Smooth muscle cell (in vitro differentiated cells): ENCODE measurements around the gene ZBTB7B. TPM values are rescaled to one million over a fixed set of nuclear protein-coding genes. Genes with fewer than 3 reads are reported as not detected.

Experiments used
- DNase-seq: peaks from one replicate; lab custom pipeline; 2025; ENCODE audit not compliant: unreplicated experiment; lab: John Stamatoyannopoulos, UW
- H2AFZ ChIP-seq: fragments of 200-600 bp; sonication (generic); 2 replicates; pipeline ENCODE4 v1.6.0; 2016; ENCODE audit warnings: antibody characterized with exemption, low read depth, mild to moderate bottlenecking
- H3F3A ChIP-seq: fragments of 200-600 bp; sonication (generic); 2 replicates; pipeline ENCODE4 v1.6.0; 2017; ENCODE audit warnings: antibody characterized with exemption, low read depth
- H3K27ac ChIP-seq: fragments of 200-600 bp; sonication (generic); 2 replicates; pipeline ENCODE4 v1.5.1; 2016; ENCODE audit warnings: low read depth, mild to moderate bottlenecking
- H3K27me3 ChIP-seq: fragments of 200-600 bp; sonication (generic); 2 replicates; pipeline ENCODE4 v1.6.1; 2016; ENCODE audit warnings: low read depth, mild to moderate bottlenecking
- H3K36me3 ChIP-seq: fragments of 200-600 bp; sonication (generic); 2 replicates; pipeline ENCODE4 v1.5.1; 2016; ENCODE audit warnings: low read depth
- H3K4me1 ChIP-seq: fragments of 200-600 bp; sonication (generic); 2 replicates; pipeline ENCODE4 v1.5.1; 2016; ENCODE audit warnings: low read depth
- H3K4me2 ChIP-seq: fragments of 200-600 bp; sonication (generic); 2 replicates; pipeline ENCODE4 v1.6.0; 2016; ENCODE audit warnings: mild to moderate bottlenecking
- H3K4me3 ChIP-seq: fragments of 200-600 bp; sonication (generic); 2 replicates; pipeline ENCODE4 v1.5.1; 2016; ENCODE audit warnings: mild to moderate bottlenecking
- H3K79me2 ChIP-seq: fragments of 200-600 bp; sonication (generic); 2 replicates; pipeline ENCODE4 v1.6.0; 2016; ENCODE audit warnings: low read depth, mild to moderate bottlenecking
- H3K9ac ChIP-seq: fragments of 200-600 bp; sonication (generic); 2 replicates; pipeline ENCODE4 v1.6.0; 2016; ENCODE audit warnings: low read depth
- H3K9me3 ChIP-seq: fragments of 200-600 bp; sonication (generic); replicated peaks from 2 replicates; pipeline ENCODE4 v1.5.1; 2016; ENCODE audit warnings: low read depth
- H4K20me1 ChIP-seq: fragments of 200-600 bp; sonication (generic); 2 replicates; pipeline ENCODE4 v1.6.0; 2016; ENCODE audit warnings: low read depth
- CTCF ChIP-seq: fragments of 200-600 bp; sonication (generic); IDR thresholded peaks from 2 replicates; pipeline ENCODE4 v1.5.1; 2017; ENCODE audit warnings: borderline replicate concordance, mild to moderate bottlenecking, antibody characterized with exemption; ENCODE audit not compliant: insufficient read depth, poor library complexity, severe bottlenecking
- WGBS: methylation state at CpG from one replicate; pipeline ENCODE4 v1.1.7; 2016; ENCODE audit warnings: low lambda C conversion rate; 5-methylcytosine and 5-hydroxymethylcytosine counted together
- polyA plus RNA-seq: library from polyadenylated mRNA; unstranded; fragments of >200 nt; fragmentation: Nextera tagmentation; extraction: Ambion mirVana; gene quantifications from 2 replicates; pipeline ENCODE4 v1.2.1, GENCODE V29; 2016
- total RNA-seq: library from RNA; depleted of rRNA; stranded (reverse); fragments of >200 nt; gene quantifications from 2 replicates; pipeline ENCODE4 v1.2.3, GENCODE V29; 2014

Gene ZBTB7B
- total and polyA plus RNA-seq, 2 experiments from 2014 or later, result 7.5 to 15.5 TPM

DNA sequence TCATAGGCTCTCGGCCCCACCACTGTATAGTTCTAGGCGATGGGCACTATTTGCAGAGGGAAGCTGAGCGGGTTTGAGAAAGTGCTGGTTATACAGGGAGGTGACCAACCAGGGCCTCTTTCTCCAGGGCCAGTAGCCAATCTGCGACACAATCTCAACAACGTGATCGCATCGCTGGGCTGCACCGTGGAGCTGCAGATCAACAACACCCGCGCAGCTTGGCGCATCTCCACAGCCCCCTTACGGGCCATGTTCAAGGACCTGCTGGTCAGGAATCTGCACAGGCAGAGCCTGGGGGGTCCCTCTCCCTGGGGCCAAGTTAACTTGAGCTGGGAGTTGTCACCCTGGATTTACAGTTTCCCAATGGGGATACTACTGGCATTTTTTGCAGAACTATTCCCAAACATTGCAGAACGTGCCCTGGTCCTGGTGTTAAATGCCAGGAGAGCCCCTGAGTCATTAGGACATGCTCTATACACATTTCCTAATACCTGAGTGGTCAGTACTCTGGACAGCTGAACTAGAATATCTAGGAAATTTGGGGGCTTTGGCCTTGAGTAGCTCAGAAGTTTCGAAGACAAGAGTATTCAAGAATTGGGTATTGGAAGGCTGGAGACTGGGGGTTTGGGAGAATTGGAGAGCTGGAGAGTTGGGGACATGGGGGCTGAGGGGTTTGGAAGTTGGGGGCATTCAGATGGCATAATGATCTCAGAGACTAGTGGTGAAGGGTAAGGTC, 37.9 kb downstream of the ZBTB7B start:
- H3K4me1 ChIP-seq, result peaks cover 3% of the 10 kb centered on the region
- H3K36me3 ChIP-seq, result no peaks in the 10 kb centered on the region
- DNase-seq, result no peak
- no peaks in the 10 kb centered on the region for H3K27me3 ChIP-seq
- H3K9me3 ChIP-seq, result no peaks in the 10 kb centered on the region
- no peak overlapping the region for H3K9ac ChIP-seq
- no peak overlapping the region for H3K4me2 ChIP-seq
- no peaks in the 10 kb centered on the region for H3K79me2 ChIP-seq
- no peaks in the 10 kb centered on the region for H4K20me1 ChIP-seq
- no peak overlapping the region for H3K27ac ChIP-seq
- H3K4me3 ChIP-seq, result no peak overlapping the region
- no peaks in the 10 kb centered on the region for H3F3A ChIP-seq
- TF ChIP-seq CTCF, result no peak
- no peak overlapping the region for H2AFZ ChIP-seq
- WGBS, result 88% methylated on average over 12 of the region's 14 CpGs

DNA sequence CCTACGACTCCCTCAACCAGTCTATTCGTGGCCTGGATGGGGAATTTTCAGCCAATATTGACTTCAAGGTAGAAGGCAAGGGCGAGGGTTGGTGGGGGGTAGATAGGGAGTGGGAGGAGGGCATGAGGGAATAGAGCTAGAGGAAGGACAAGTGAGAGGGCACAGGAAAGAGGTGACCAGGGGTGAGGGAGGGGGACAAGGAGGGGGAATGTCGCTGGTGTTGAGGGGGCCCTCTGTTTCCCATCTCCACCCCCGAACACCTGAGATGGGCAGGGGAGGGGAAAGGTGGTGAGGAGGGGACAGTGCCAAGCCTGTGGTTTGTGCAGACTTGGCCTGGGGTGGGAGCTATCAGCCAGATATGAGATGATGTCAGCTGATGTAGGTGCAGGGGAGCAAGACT, 40.2 kb downstream of the ZBTB7B start:
- no peak overlapping the region for H2AFZ ChIP-seq
- H3K36me3 ChIP-seq, result no peaks in the 10 kb centered on the region
- TF ChIP-seq CTCF, result no peak
- H3K9ac ChIP-seq, result no peak overlapping the region
- no peaks in the 10 kb centered on the region for H3K79me2 ChIP-seq
- no peaks in the 10 kb centered on the region for H3K9me3 ChIP-seq
- DNase-seq, result no peak
- H3K27me3 ChIP-seq, result no peaks in the 10 kb centered on the region
- H4K20me1 ChIP-seq, result no peaks in the 10 kb centered on the region
- H3K4me3 ChIP-seq, result no peak overlapping the region
- no peak overlapping the region for H3K27ac ChIP-seq
- no peak overlapping the region for H3K4me2 ChIP-seq
- H3K4me1 ChIP-seq, result peaks cover 3% of the 10 kb centered on the region
- WGBS, result 80% methylated on average over 5 of the region's 5 CpGs
- no peaks in the 10 kb centered on the region for H3F3A ChIP-seq

- Histone ChIP-seq H3K4me1 (peaks cover 3% of the 10 kb centered on the region), H3K9me3 (no peaks in the 10 kb centered on the region), H3K36me3 (no peaks in the 10 kb centered on the region), H3K79me2 (no peaks in the 10 kb centered on the region), H2AFZ (no peak overlapping the region), H3K4me3 (no peak overlapping the region), H3F3A (no peaks in the 10 kb centered on the region), H3K9ac (no peak overlapping the region), H3K27me3 (no peaks in the 10 kb centered on the region), H3K4me2 (no peak overlapping the region), H3K27ac (no peak overlapping the region), H4K20me1 (no peaks in the 10 kb centered on the region)
- no peak for TF ChIP-seq CTCF
- no peak for DNase-seq
- WGBS, result 78% methylated on average over 12 of the region's 12 CpGs
These were observed 40.7 kb downstream of the ZBTB7B start for GRCh38 chr1:155043301-155043702.

GRCh38 chr1:155043793-155044192, 41.2 kb downstream of the ZBTB7B start:
- Histone ChIP-seq H3K27me3 (no peaks in the 10 kb centered on the region), H3K27ac (no peak overlapping the region), H3K9ac (no peak overlapping the region), H3F3A (no peaks in the 10 kb centered on the region), H3K79me2 (no peaks in the 10 kb centered on the region), H3K36me3 (no peaks in the 10 kb centered on the region), H4K20me1 (no peaks in the 10 kb centered on the region), H3K9me3 (no peaks in the 10 kb centered on the region), H3K4me1 (peaks cover 3% of the 10 kb centered on the region), H2AFZ (no peak overlapping the region), H3K4me2 (no peak overlapping the region), H3K4me3 (no peak overlapping the region)
- WGBS, result 98% methylated on average over 3 of the region's 3 CpGs
- DNase-seq, result no peak
- no peak for TF ChIP-seq CTCF
